A673 (cell line): ENCODE measurements around the gene SLC25A13. TPM values are rescaled to one million over a fixed set of nuclear protein-coding genes. Genes with fewer than 3 reads are reported as not detected.

Experiments used
- BruUV-seq: library from RNA; stranded (reverse); fragments of 400-500 nt; replicated peaks from 2 replicates; lab custom pipeline; 2021; lab: Mats Ljungman, UMichigan
- CTCF ChIA-PET: fragments of 300-600 bp; sonication (Branson Sonifier 250); formaldehyde crosslinking; loops from one replicate; lab custom pipeline; 2022; ENCODE audit warnings: antibody characterized with exemption; lab: Charles Lee
- POLR2A ChIA-PET: fragments of 300-600 bp; sonication (Branson Sonifier 250); formaldehyde crosslinking; loops from one replicate; lab custom pipeline; 2022; ENCODE audit warnings: antibody characterized with exemption; ENCODE audit not compliant: low non-redundant PET; lab: Charles Lee
- DNase-seq: peaks from one replicate; pipeline ENCODE4 v3.0.0-alpha.2; 2015; ENCODE audit warnings: low spot score
- H3K27ac ChIP-seq: fragments of 200-600 bp; sonication (generic); 2 replicates; pipeline ENCODE4 v1.5.1; 2016; ENCODE audit warnings: mixed run types, low read depth, mild to moderate bottlenecking, mixed read lengths, antibody characterized with exemption, low read length; ENCODE audit not compliant: poor library complexity, severe bottlenecking
- H3K27me3 ChIP-seq: fragments of 200-600 bp; sonication (generic); replicated peaks from 2 replicates; pipeline ENCODE4 v1.6.1; 2017; ENCODE audit warnings: mixed run types, low read depth, mild to moderate bottlenecking, mixed read lengths, antibody characterized with exemption, low read length; ENCODE audit not compliant: insufficient read depth, poor library complexity
- H3K36me3 ChIP-seq: fragments of 200-600 bp; sonication (generic); 2 replicates; pipeline ENCODE4 v1.6.1; 2016; ENCODE audit warnings: mixed run types, mild to moderate bottlenecking, mixed read lengths, antibody characterized with exemption, low read length; ENCODE audit not compliant: insufficient read depth, poor library complexity, severe bottlenecking
- H3K4me1 ChIP-seq: fragments of 200-600 bp; sonication (generic); 2 replicates; pipeline ENCODE4 v1.6.1; 2017; ENCODE audit warnings: mixed run types, mild to moderate bottlenecking, mixed read lengths, antibody characterized with exemption, low read length; ENCODE audit not compliant: insufficient read depth, poor library complexity, severe bottlenecking
- H3K4me3 ChIP-seq: fragments of 200-600 bp; sonication (generic); 2 replicates; pipeline ENCODE4 v1.5.1; 2016; ENCODE audit warnings: low read depth, mixed run types, mild to moderate bottlenecking, mixed read lengths, low read length; ENCODE audit not compliant: poor library complexity, severe bottlenecking
- H3K9me3 ChIP-seq: fragments of 200-600 bp; sonication (generic); 2 replicates; pipeline ENCODE4 v1.6.1; 2016; ENCODE audit warnings: mixed run types, low read depth, mild to moderate bottlenecking, mixed read lengths, antibody characterized with exemption, low read length; ENCODE audit not compliant: poor library complexity, severe bottlenecking
- CTCF ChIP-seq: fragments of 300-800, 200-600 bp; sonication (generic); conservative IDR thresholded peaks from 2 replicates; pipeline ENCODE4 v1.5.1; 2017; ENCODE audit warnings: low read depth, mild to moderate bottlenecking, antibody characterized with exemption, low read length, moderate library complexity, mixed read lengths
- EZH2 ChIP-seq: fragments of 200-600 bp; sonication (generic); IDR thresholded peaks from 2 replicates; pipeline ENCODE4 v1.6.1; 2017; ENCODE audit warnings: borderline replicate concordance, low read depth, mild to moderate bottlenecking, mixed read lengths, antibody characterized with exemption, low read length; ENCODE audit not compliant: poor library complexity, severe bottlenecking
- intact Hi-C: fragments of 100-400 bp; cut with micrococcal nuclease; formaldehyde crosslinking; loops from one replicate; pipeline ENCODE4 v1.10.0; 2022; ENCODE audit not compliant: unreplicated experiment
- total RNA-seq: library from RNA; stranded (reverse); gene quantifications from 2 replicates; pipeline ENCODE4 v1.2.3, GENCODE V29; 2021

SLC25A13 gene
- total RNA-seq, 1 experiment from 2014 or later = 22.7 TPM

- Histone ChIP-seq H3K4me3 (no peak overlapping the region), H3K27ac (no peak overlapping the region), H3K9me3 (no peaks in the 10 kb centered on the region), H3K4me1 (peaks cover 13% of the 10 kb centered on the region), H3K27me3 (no peaks in the 10 kb centered on the region), H3K36me3 (no peaks in the 10 kb centered on the region)
- intact Hi-C loops = no loop called here
- no TSS peak for BruUV-seq
- DNase-seq = no peak
- ChIA-PET CTCF (interaction anchor here (0.6 kb wide), 1 partner anchor 28 kb away, joined by 5 read pairs; no protein-coding TSS in a partner anchor), POLR2A (no interaction called here)
- TF ChIP-seq EZH2 (no peak), CTCF (no peak)
Measured at GRCh38 chr7:96332325-96332724, 10.4 kb upstream of the SLC25A13 start.

GRCh38 chr7:96331775-96332174 is 9.9 kb upstream of the SLC25A13 start:
- BruUV-seq = no TSS peak
- no peak overlapping the region for H3K4me3 ChIP-seq
- no peaks in the 10 kb centered on the region for H3K36me3 ChIP-seq
- H3K27ac ChIP-seq = no peak overlapping the region
- POLR2A ChIA-PET = no interaction called here
- H3K9me3 ChIP-seq = no peaks in the 10 kb centered on the region
- CTCF ChIA-PET = no interaction called here
- H3K4me1 ChIP-seq = peaks cover 13% of the 10 kb centered on the region
- TF ChIP-seq EZH2 = no peak
- TF ChIP-seq CTCF = no peak
- intact Hi-C loops = no loop called here
- DNase-seq = no peak
- H3K27me3 ChIP-seq = no peaks in the 10 kb centered on the region

DNA sequence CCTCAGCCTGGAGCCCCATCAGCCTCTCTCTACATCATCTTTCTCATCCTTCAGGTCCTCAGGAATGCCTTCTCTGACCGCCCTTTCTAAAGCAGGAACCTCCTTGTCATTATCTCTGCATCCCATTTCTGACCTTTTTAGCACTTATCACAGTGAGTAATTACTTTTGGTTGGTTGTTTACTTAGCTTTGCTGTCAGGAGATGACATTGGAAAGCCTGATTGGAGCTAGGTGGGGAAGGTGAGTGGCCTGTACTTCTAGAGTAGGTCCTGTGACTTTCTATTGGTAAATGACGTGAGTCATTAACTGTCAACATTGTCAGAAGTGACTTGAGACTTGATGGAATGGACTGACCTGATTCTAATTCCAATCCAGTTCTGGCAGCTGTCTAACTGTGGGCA is 9.3 kb upstream of the SLC25A13 start:
- DNase-seq = no peak
- Histone ChIP-seq H3K4me1 (peaks cover 13% of the 10 kb centered on the region), H3K27ac (no peak overlapping the region), H3K27me3 (no peaks in the 10 kb centered on the region), H3K36me3 (no peaks in the 10 kb centered on the region), H3K4me3 (no peak overlapping the region), H3K9me3 (no peaks in the 10 kb centered on the region)
- intact Hi-C loops = no loop called here
- TF ChIP-seq EZH2 = no peak
- TF ChIP-seq CTCF = no peak
- CTCF ChIA-PET = no interaction called here
- no TSS peak for BruUV-seq
- POLR2A ChIA-PET = no interaction called here
